HepG2 (cell line): ENCODE data around the gene PLCB1. TPM values are rescaled to one million over a fixed set of nuclear protein-coding genes. Genes with fewer than 3 reads are reported as not detected.

Experiments
- ATAC-seq: fragments of 200-7000 bp; cut with Tn5 transposase; 3 replicates; pipeline ENCODE4 v1.9.1; 2020; ENCODE audit warnings: mild to moderate bottlenecking, moderate library complexity
- BruUV-seq: library from RNA; stranded (reverse); fragments of 400-500 nt; replicated peaks from 2 replicates; lab custom pipeline; 2021; lab: Mats Ljungman, UMichigan
- CTCF ChIA-PET: fragments of 300-600 bp; formaldehyde crosslinking; extraction: SDS; loops from one replicate; lab custom pipeline; 2021; ENCODE audit warnings: low total read pairs, inconsistent platforms, low intra/inter-chr PET ratio; lab: Yijun Ruan, JAX
- POLR2A ChIA-PET: fragments of 350-600 bp; sonication (Branson Sonifier 250); formaldehyde crosslinking; loops from one replicate; lab custom pipeline; 2020; ENCODE audit warnings: antibody characterized with exemption, inconsistent platforms; lab: Yijun Ruan, JAX
- DNase-seq: peaks from one replicate; pipeline ENCODE4 v3.0.0-alpha.2; 2015; ENCODE audit warnings: low spot score
- FAIRE-seq: peaks from 3 replicates; lab custom pipeline; 2011; peaks lifted over from hg19 to GRCh38; lab: Jason Lieb, UNC
- H2AFZ ChIP-seq: one replicate; pipeline ENCODE4 v1.6.1; 2011; ENCODE audit warnings: low read length, inconsistent platforms
- H3K27ac ChIP-seq: fragments of 300-600 bp; 3 replicates; pipeline ENCODE4 v1.8.0; 2011; ENCODE audit warnings: mixed run types, mild to moderate bottlenecking, mixed read lengths, low read length, inconsistent platforms; ENCODE audit not compliant: insufficient read depth; ENCODE audit errors: extremely low read length
- H3K27me3 ChIP-seq, 2 experiments: fragments of 200-600 bp in 1 of 2; 2 replicates in 1 of 2; 3 replicates in 1 of 2; pipeline versions ENCODE4 v1.6.0 to v1.8.0; 2011; ENCODE audit warnings: low read length in 2 of 2, mild to moderate bottlenecking in 2 of 2, moderate library complexity in 2 of 2, inconsistent platforms in 1 of 2; ENCODE audit not compliant: insufficient read depth in 2 of 2, control insufficient read depth in 1 of 2
- H3K36me3 ChIP-seq, 2 experiments: fragments of 200-600 bp in 1 of 2; replicated peaks in 1 of 2; 2 replicates in 1 of 2; 3 replicates in 1 of 2; pipeline versions ENCODE4 v1.5.1 to v1.8.0; 2011; ENCODE audit warnings: low read length in 2 of 2, inconsistent platforms in 1 of 2; ENCODE audit not compliant: insufficient read depth in 2 of 2, control insufficient read depth in 1 of 2
- H3K4me1 ChIP-seq: 2 replicates; pipeline ENCODE4 v1.5.1; 2012; ENCODE audit warnings: low read length, inconsistent platforms; ENCODE audit not compliant: insufficient read depth
- H3K4me2 ChIP-seq: 2 replicates; pipeline ENCODE4 v1.6.0; 2011; ENCODE audit warnings: low read depth, low read length, inconsistent platforms
- H3K4me3 ChIP-seq, 3 experiments: fragments of 200-600 bp in 1 of 3; sonication (generic), shearing (Covaris generic) in 1 of 3; replicated peaks in 1 of 3; 2 replicates each; pipeline ENCODE4 v1.5.1; 2011 to 2016; ENCODE audit warnings: low read length in 3 of 3, inconsistent platforms in 2 of 3, low read depth in 2 of 3, mild to moderate bottlenecking in 2 of 3, control low read depth in 1 of 3, mixed read lengths in 1 of 3; ENCODE audit not compliant: insufficient read depth in 1 of 3
- H3K79me2 ChIP-seq: one replicate; pipeline ENCODE4 v1.6.1; 2011; ENCODE audit warnings: low read length, inconsistent platforms; ENCODE audit not compliant: insufficient read depth
- H3K9ac ChIP-seq: 2 replicates; pipeline ENCODE4 v1.6.0; 2011; ENCODE audit warnings: mild to moderate bottlenecking, low read depth, low read length, inconsistent platforms; ENCODE audit not compliant: insufficient read depth
- H3K9me3 ChIP-seq: 2 replicates; pipeline ENCODE4 v1.5.1; 2012; ENCODE audit warnings: mild to moderate bottlenecking, low read length
- H4K20me1 ChIP-seq: 2 replicates; pipeline ENCODE4 v1.6.0; 2011; ENCODE audit warnings: inconsistent platforms, mild to moderate bottlenecking, low read length, moderate library complexity; ENCODE audit not compliant: insufficient read depth
- ASH2L ChIP-seq: fragments of 300-600, 200-600 bp; sonication (generic); IDR thresholded peaks from 2 replicates; pipeline ENCODE4 v1.7.0; 2017; ENCODE audit warnings: low read depth, mild to moderate bottlenecking, moderate library complexity, mixed read lengths, low read length; ENCODE audit not compliant: insufficient read length
- CAMTA2 ChIP-seq: sonication (generic); formaldehyde crosslinking; IDR thresholded peaks from 2 replicates; pipeline ENCODE4 v1.4.0; 2020; ENCODE audit warnings: mild to moderate bottlenecking, missing genetic modification reagents, borderline replicate concordance
- CBX5 ChIP-seq: sonication (generic); formaldehyde crosslinking; IDR thresholded peaks from 2 replicates; pipeline ENCODE4 v1.4.0; 2020; ENCODE audit warnings: missing genetic modification reagents, borderline replicate concordance
- GLI4 ChIP-seq: sonication (generic); formaldehyde crosslinking; IDR thresholded peaks from 2 replicates; pipeline ENCODE4 v1.5.1; 2020; ENCODE audit warnings: missing genetic modification reagents, mild to moderate bottlenecking, moderate library complexity, borderline replicate concordance
- JDP2 ChIP-seq: sonication (generic); formaldehyde crosslinking; IDR thresholded peaks from 2 replicates; pipeline ENCODE4 v1.8.1; 2022; ENCODE audit warnings: missing genetic modification reagents, borderline replicate concordance
- KMT2A ChIP-seq: sonication (generic); formaldehyde crosslinking; IDR thresholded peaks from 2 replicates; pipeline ENCODE4 v1.4.0; 2020; ENCODE audit warnings: missing genetic modification reagents
- MEF2D ChIP-seq: sonication (generic); formaldehyde crosslinking; IDR thresholded peaks from 2 replicates; pipeline ENCODE4 v1.5.1; 2020; ENCODE audit warnings: mild to moderate bottlenecking, missing genetic modification reagents
- NFE2L2 ChIP-seq: fragments of 150-350 bp; IDR thresholded peaks from 2 replicates; pipeline ENCODE4 v1.6.1; 2014; ENCODE audit warnings: low read length
- SETDB1 ChIP-seq: sonication (generic); formaldehyde crosslinking; IDR thresholded peaks from 2 replicates; pipeline ENCODE4 v1.5.1; 2020; ENCODE audit warnings: missing genetic modification reagents, mild to moderate bottlenecking, borderline replicate concordance
- U2AF1 ChIP-seq: fragments of 200-400 bp; formaldehyde crosslinking; optimal IDR thresholded peaks from 2 replicates; pipeline ENCODE3; 2017; ENCODE audit warnings: mild to moderate bottlenecking, low read depth, low read length
- ZNF276 ChIP-seq: sonication (generic); formaldehyde crosslinking; IDR thresholded peaks from 2 replicates; pipeline ENCODE4 v1.4.0; 2020; ENCODE audit warnings: mild to moderate bottlenecking, low read depth, missing genetic modification reagents
- ZNF782 ChIP-seq: sonication (generic); formaldehyde crosslinking; IDR thresholded peaks from 2 replicates; pipeline ENCODE4 v1.4.0; 2020; ENCODE audit warnings: missing genetic modification reagents, mild to moderate bottlenecking, borderline replicate concordance
- ZSCAN22 ChIP-seq: sonication (generic); formaldehyde crosslinking; IDR thresholded peaks from 2 replicates; pipeline ENCODE4 v1.4.0; 2020; ENCODE audit warnings: mild to moderate bottlenecking, missing genetic modification reagents
- WGBS: methylation state at CpG from one replicate; pipeline ENCODE4 v1.1.6; 2017; ENCODE audit warnings: low lambda C conversion rate; 5-methylcytosine and 5-hydroxymethylcytosine counted together
- in situ Hi-C: cut with HindIII; loops from 2 replicates; pipeline ENCODE4 v1.10.0; 2017; ENCODE audit warnings: low pct_unique_long_range_greater_than_20kb; ENCODE audit not compliant: extremely low pct_ligation_motif_present
- intact Hi-C: fragments of 100-400 bp; cut with micrococcal nuclease; formaldehyde crosslinking; loops from one replicate; pipeline ENCODE4 v1.10.0; 2022; ENCODE audit not compliant: unreplicated experiment
- polyA plus RNA-seq, 8 experiments: library from polyadenylated mRNA; depleted of rRNA in 3 of 8; stranded (reverse) in 7 of 8; unstranded in 1 of 8; fragments of >200 nt; fragmentation: Illumina TruSeq in 4 of 8; extraction: Trizol in 4 of 8; gene quantifications; 2 replicates each; pipeline versions ENCODE4 v1.2.1 to v1.2.3, GENCODE V29; 2011 to 2016; ENCODE audit warnings: low read depth in 4 of 8, missing spikeins in 1 of 8, mixed read lengths in 1 of 8; ENCODE audit not compliant: insufficient read depth in 1 of 8
- total RNA-seq, 5 experiments: library from RNA; depleted of rRNA; stranded (reverse); fragments of >200 nt; fragmentation: Illumina TruSeq; extraction: Trizol; gene quantifications; 2 replicates each; pipeline ENCODE4 v1.2.3, GENCODE V29; 2016; ENCODE audit warnings: low read depth in 1 of 5

Gene PLCB1
- total and polyA plus RNA-seq, 2 of the 13 experiments (the other 11 are each of a cell fraction or from before 2014, with no cell fraction given) = 42.4 to 55.9 TPM

- TF ChIP-seq ZNF276 (CRISPR knock-in tag) = no peak
- TF ChIP-seq SETDB1 (CRISPR knock-in tag) = no peak
- no peak for TF ChIP-seq NFE2L2
Observed at GRCh38 chr20:8315639-8316573, 183.8 kb downstream of the PLCB1 start (continued).

- no peak for FAIRE-seq
- no peaks in the 10 kb centered on the region for H3K27me3 ChIP-seq
- in situ Hi-C loops = no loop called here
- H3K4me3 ChIP-seq = no peak overlapping the region
- no peak overlapping the region for H3K9ac ChIP-seq
- no peak for ATAC-seq
- H3K36me3 ChIP-seq = no peaks in the 10 kb centered on the region
- CTCF ChIA-PET = no interaction called here
- DNase-seq = no peak
- no peak overlapping the region for H3K4me2 ChIP-seq
- 100% methylated on average over 1 of the region's 1 CpG for WGBS
- intact Hi-C loops = loop anchor here (2.0 to 10.0 kb wide), 2 partner anchors 13 to 207 kb away; no protein-coding TSS in a partner anchor
- H3K9me3 ChIP-seq = no peaks in the 10 kb centered on the region
- no TSS peak for BruUV-seq
- H2AFZ ChIP-seq = no peak overlapping the region
- peaks cover 3% of the 10 kb centered on the region for H3K79me2 ChIP-seq
- no peak for TF ChIP-seq ASH2L
- no peak for TF ChIP-seq MEF2D
- no peak for TF ChIP-seq KMT2A (CRISPR knock-in tag)
- TF ChIP-seq GLI4 (CRISPR knock-in tag) = no peak
- TF ChIP-seq JDP2 (CRISPR knock-in tag) = no peak
- no peak for TF ChIP-seq U2AF1
- no peak for TF ChIP-seq CBX5 (CRISPR knock-in tag)
- no peak for TF ChIP-seq CAMTA2 (CRISPR knock-in tag)
- no peak for TF ChIP-seq ZSCAN22 (CRISPR knock-in tag)
- no peak for TF ChIP-seq ZNF782
- POLR2A ChIA-PET = no interaction called here
- H3K27ac ChIP-seq = no peak overlapping the region
- peaks cover 16% of the 10 kb centered on the region for H3K4me1 ChIP-seq
- 0 out of 2 replicates have a peak, but pooled peaks cover 2% of the 10 kb centered on the region for H4K20me1 ChIP-seq
Observed at GRCh38 chr20:8317448-8317847, 185.4 kb downstream of the PLCB1 start.
